Astrocyte (in vitro differentiated cells and primary cell): ENCODE measurements around the gene CYTH4.

Source experiments
- CTCF ChIP-seq: IDR thresholded peaks from 2 replicates; pipeline ENCODE4 v1.5.1; 2011; ENCODE audit warnings: low read depth, mild to moderate bottlenecking, inconsistent platforms, low read length, moderate library complexity; ENCODE audit not compliant: insufficient read depth
- EZH2 ChIP-seq: IDR thresholded peaks from 2 replicates; pipeline ENCODE4 v1.6.1; 2012; ENCODE audit warnings: mild to moderate bottlenecking, low read length, inconsistent platforms; ENCODE audit not compliant: insufficient read depth

GRCh38 chr22:37233751-37234631 is 48.3 kb upstream of the CYTH4 start:
- TF ChIP-seq CTCF = no peak
- TF ChIP-seq EZH2 = no peak
